Activated CD8-positive, alpha-beta memory T cell treated with anti-CD3 and anti-CD28 coated beads for 4 hours (primary cell): ENCODE data around the gene PRF1.
"Not testable (repeated sequence)": the region's sequence is repeated elsewhere in the genome, so short reads cannot be mapped to it uniquely, and the experiment has no call there.

Experiments
- DNase-seq, 2 donors: peaks; one replicate each; pipeline ENCODE4 v3.0.0-alpha.2; 2020; ENCODE audit warnings: low read depth in 2 of 2

PRF1 gene

GRCh38 chr10:70617798-70618568 lies 15.4 kb upstream of the PRF1 start:
- DNase-seq = no peak

- DNase-seq = no peak
These were observed 14.2 kb upstream of the PRF1 start for GRCh38 chr10:70616761-70617160.

- DNase-seq = no peak
These were observed 13.4 kb upstream of the PRF1 start for GRCh38 chr10:70615784-70616522.

GRCh38 chr10:70615211-70615610 lies 12.7 kb upstream of the PRF1 start:
- DNase-seq = no peak

- not testable (repeated sequence) for DNase-seq
These were observed 11.8 kb upstream of the PRF1 start for GRCh38 chr10:70614364-70614763.

GRCh38 chr10:70613941-70614340 lies 11.4 kb upstream of the PRF1 start:
- DNase-seq = no peak

- DNase-seq = no peak
These were observed 5.4 kb upstream of the PRF1 start for GRCh38 chr10:70607936-70608335.

- DNase-seq = no peak
These were observed 2.6 kb upstream of the PRF1 start for GRCh38 chr10:70605161-70605560.

- DNase-seq = no peak
These were observed 1.6 kb upstream of the PRF1 start for GRCh38 chr10:70604106-70604505.

GRCh38 chr10:70603449-70603801 lies 884 bp upstream of the PRF1 start:
- peak; percentile 41 to 54 for DNase-seq

- DNase-seq = no peak
These were observed 795 bp downstream of the PRF1 start for GRCh38 chr10:70601746-70602145.

GRCh38 chr10:70600512-70601395 lies 1.8 kb downstream of the PRF1 start:
- no peak for DNase-seq

GRCh38 chr10:70599791-70600190 lies 2.8 kb downstream of the PRF1 start:
- DNase-seq = no peak

GRCh38 chr10:70599319-70599718 lies 3.2 kb downstream of the PRF1 start:
- no peak for DNase-seq

GRCh38 chr10:70598857-70599295 lies 3.7 kb downstream of the PRF1 start:
- DNase-seq = no peak

- DNase-seq = no peak
These were observed 4.4 kb downstream of the PRF1 start for GRCh38 chr10:70597856-70598815.

GRCh38 chr10:70596860-70597809 lies 5.4 kb downstream of the PRF1 start:
- DNase-seq = no peak

- no peak for DNase-seq
These were observed 6.3 kb downstream of the PRF1 start for GRCh38 chr10:70596110-70596798.

- DNase-seq = no peak
These were observed 7.0 kb downstream of the PRF1 start for GRCh38 chr10:70595566-70596016.
